Neuronal stem cell (in vitro differentiated cells): ENCODE results near the gene GNAT1.

Experiments used
- DNase-seq: peaks from one replicate; pipeline ENCODE4 v3.0.0-alpha.2; 2013; ENCODE audit warnings: low spot score
- H2AFZ ChIP-seq: one replicate; pipeline ENCODE4 v1.6.1; 2013; ENCODE audit warnings: mild to moderate bottlenecking, low read length, inconsistent platforms
- H2AK5ac ChIP-seq: 2 replicates; pipeline ENCODE4 v1.6.1; 2013; ENCODE audit warnings: low read depth, mild to moderate bottlenecking, inconsistent platforms, low read length, moderate library complexity, mixed read lengths
- H2BK120ac ChIP-seq: 2 replicates; pipeline ENCODE4 v1.6.1; 2013; ENCODE audit warnings: low read depth, mild to moderate bottlenecking, inconsistent platforms, low read length, moderate library complexity, mixed read lengths
- H2BK12ac ChIP-seq: one replicate; pipeline ENCODE4 v1.6.1; 2013; ENCODE audit warnings: low read length, inconsistent platforms
- H2BK15ac ChIP-seq: 2 replicates; pipeline ENCODE4 v1.6.1; 2013; ENCODE audit warnings: mild to moderate bottlenecking, low read length, inconsistent platforms, mixed read lengths
- H2BK5ac ChIP-seq: one replicate; pipeline ENCODE4 v1.6.1; 2013; ENCODE audit warnings: inconsistent platforms, mild to moderate bottlenecking, low read length, moderate library complexity
- H3K14ac ChIP-seq: one replicate; pipeline ENCODE4 v1.6.1; 2013; ENCODE audit warnings: low read length, inconsistent platforms
- H3K18ac ChIP-seq: 2 replicates; pipeline ENCODE4 v1.6.1; 2013; ENCODE audit warnings: low read length, inconsistent platforms
- H3K23ac ChIP-seq: 2 replicates; pipeline ENCODE4 v1.6.1; 2013; ENCODE audit warnings: low read depth, mild to moderate bottlenecking, mixed read lengths, low read length, inconsistent platforms; ENCODE audit not compliant: poor library complexity
- H3K27ac ChIP-seq: replicated peaks from 3 replicates; pipeline ENCODE4 v1.5.1; 2013; ENCODE audit warnings: low read length, inconsistent platforms
- H3K27me3 ChIP-seq, 3 experiments: 2 replicates each; pipeline ENCODE4 v1.6.1; 2013; ENCODE audit warnings: low read length in 3 of 3, mild to moderate bottlenecking in 2 of 3, inconsistent platforms in 1 of 3, low read depth in 1 of 3, mixed read lengths in 1 of 3, moderate library complexity in 1 of 3; ENCODE audit not compliant: control insufficient read depth in 3 of 3, insufficient read depth in 3 of 3
- H3K36me3 ChIP-seq, 2 donors: replicated peaks in 1 of 2; 2 replicates each; pipeline ENCODE4 v1.6.1; 2013; ENCODE audit warnings: low read length in 2 of 2; ENCODE audit not compliant: control insufficient read depth in 2 of 2, insufficient read depth in 2 of 2
- H3K4ac ChIP-seq: 2 replicates; pipeline ENCODE4 v1.6.1; 2013; ENCODE audit warnings: inconsistent platforms, mild to moderate bottlenecking, low read length, moderate library complexity
- H3K4me1 ChIP-seq, 2 donors: 1 replicate in 1 of 2; 2 replicates in 1 of 2; pipeline ENCODE4 v1.6.1; 2013; ENCODE audit warnings: low read length in 2 of 2, low read depth in 1 of 2; ENCODE audit not compliant: control insufficient read depth in 2 of 2, insufficient read depth in 1 of 2
- H3K4me2 ChIP-seq: one replicate; pipeline ENCODE4 v1.6.1; 2013; ENCODE audit warnings: mild to moderate bottlenecking, low read length, inconsistent platforms; ENCODE audit not compliant: insufficient read depth, poor library complexity, severe bottlenecking
- H3K4me3 ChIP-seq, 2 donors: 2 replicates each; pipeline ENCODE4 v1.5.1; 2013; ENCODE audit warnings: low read length in 2 of 2, mild to moderate bottlenecking in 2 of 2, inconsistent platforms in 1 of 2, moderate library complexity in 1 of 2
- H3K79me1 ChIP-seq: one replicate; pipeline ENCODE4 v1.6.1; 2013; ENCODE audit warnings: low read depth, mild to moderate bottlenecking, inconsistent platforms, low read length, moderate library complexity
- H3K9ac ChIP-seq: one replicate; pipeline ENCODE4 v1.6.1; 2013; ENCODE audit warnings: mild to moderate bottlenecking, low read depth, low read length, inconsistent platforms; ENCODE audit not compliant: poor library complexity
- H3K9me3 ChIP-seq, 2 donors: replicated peaks in 1 of 2; 2 replicates each; pipeline versions ENCODE3 to v1.6.1; 2013; ENCODE audit warnings: low read length in 2 of 2, mild to moderate bottlenecking in 2 of 2, inconsistent platforms in 1 of 2, low read depth in 1 of 2, mixed read lengths in 1 of 2, moderate library complexity in 1 of 2; ENCODE audit not compliant: control insufficient read depth in 2 of 2, insufficient read depth in 1 of 2
- H4K8ac ChIP-seq: one replicate; pipeline ENCODE4 v1.6.1; 2013; ENCODE audit warnings: low read depth, mild to moderate bottlenecking, inconsistent platforms, low read length, moderate library complexity
- H4K91ac ChIP-seq: one replicate; pipeline ENCODE4 v1.6.1; 2013; ENCODE audit warnings: low read length, low read depth, mild to moderate bottlenecking, inconsistent platforms; ENCODE audit not compliant: poor library complexity
- WGBS, 2 donors: extraction: QIAGEN DNeasy Blood & Tissue Kit; methylation state at CpG; one replicate each; pipeline ENCODE4 v1.1.7; 2013; ENCODE audit warnings: missing lambda C conversion rate in 2 of 2, mixed read lengths in 1 of 2; ENCODE audit not compliant: insufficient read length in 2 of 2, insufficient replicate concordance in 1 of 2; ENCODE audit errors: extremely low coverage in 2 of 2; 5-methylcytosine and 5-hydroxymethylcytosine counted together

GNAT1 gene

DNA sequence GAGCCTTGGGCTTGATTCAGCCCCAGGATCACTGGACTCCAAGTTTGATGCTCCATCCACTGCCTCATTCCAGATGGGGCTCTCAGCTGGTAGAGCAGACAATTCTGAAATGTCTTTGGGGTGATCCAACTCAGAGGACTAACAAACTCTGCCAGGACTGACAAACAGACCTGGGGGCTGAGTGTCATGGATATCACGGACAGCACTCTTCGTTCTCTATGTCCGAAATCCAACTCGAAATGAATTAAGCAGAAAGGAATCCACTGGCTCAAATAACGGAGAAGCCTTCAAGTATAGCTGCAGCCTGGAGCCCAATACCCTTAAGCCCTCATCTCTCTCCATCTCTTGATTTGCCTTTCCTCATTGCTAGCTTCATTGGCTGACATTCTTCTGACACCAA, 27.9 kb downstream of the GNAT1 start:
- Histone ChIP-seq H3K27me3 (peaks cover 0 to 34% (median 0%) of the 10 kb centered on the region in 3 experiments), H3K4ac (no peak overlapping the region), H2BK12ac (no peak overlapping the region), H3K14ac (no peak overlapping the region), H3K79me1 (no peaks in the 10 kb centered on the region), H2BK120ac (no peak overlapping the region), H3K9ac (no peak overlapping the region), H2AFZ (no peak overlapping the region), H3K23ac (no peak overlapping the region), H3K27ac (no peak overlapping the region), H3K4me2 (no peak overlapping the region), H2BK15ac (no peak overlapping the region), H3K4me3 (no peak overlapping the region), H3K18ac (no peak overlapping the region), H3K4me1 (peaks cover 0 to 18% of the 10 kb centered on the region in 2 donors), H3K36me3 (no peaks in the 10 kb centered on the region), H2AK5ac (no peak overlapping the region), H4K8ac (no peak overlapping the region), H3K9me3 (no peaks in the 10 kb centered on the region), H2BK5ac (no peak overlapping the region), H4K91ac (no peak overlapping the region)
- DNase-seq: no peak
- WGBS, 2 donors: no CpG with 5 or more reads among the region's 5 CpGs

GRCh38 chr3:50220109-50220508, 28.7 kb downstream of the GNAT1 start:
- Histone ChIP-seq H4K91ac (no peak overlapping the region), H4K8ac (no peak overlapping the region), H3K4me3 (no peak overlapping the region), H2BK15ac (no peak overlapping the region), H3K23ac (peak overlapping the region; percentile 57), H3K18ac (peak overlapping the region; percentile 67), H3K9me3 (no peaks in the 10 kb centered on the region), H2BK12ac (no peak overlapping the region), H3K4ac (no peak overlapping the region), H3K27ac (no peak overlapping the region), H3K27me3 (peaks cover 0 to 31% (median 2%) of the 10 kb centered on the region in 3 experiments), H2BK120ac (no peak overlapping the region), H3K4me2 (no peak overlapping the region), H2BK5ac (no peak overlapping the region), H3K36me3 (no peaks in the 10 kb centered on the region), H3K4me1 (peaks cover 0 to 18% of the 10 kb centered on the region in 2 donors), H3K79me1 (no peaks in the 10 kb centered on the region), H2AK5ac (no peak overlapping the region), H2AFZ (peak overlapping the region; percentile 0), H3K14ac (peak overlapping the region; percentile 58), H3K9ac (peak overlapping the region; percentile 39)
- DNase-seq: no peak
- WGBS, 2 donors: no CpG with 5 or more reads among the region's 6 CpGs

- Histone ChIP-seq H3K9ac (no peak overlapping the region), H3K18ac (no peak overlapping the region), H2AK5ac (peak overlapping the region; percentile 51), H3K27me3 (peaks cover 0 to 29% (median 2%) of the 10 kb centered on the region in 3 experiments), H2AFZ (peak overlapping the region; percentile 75), H3K4me2 (no peak overlapping the region), H3K4me3 (no peak overlapping the region), H3K4ac (no peak overlapping the region), H4K91ac (no peak overlapping the region), H3K4me1 (peaks cover 0 to 18% of the 10 kb centered on the region in 2 donors), H2BK5ac (peak overlapping the region; percentile 48), H4K8ac (no peak overlapping the region), H3K23ac (no peak overlapping the region), H3K14ac (no peak overlapping the region), H2BK15ac (no peak overlapping the region), H3K79me1 (no peaks in the 10 kb centered on the region), H3K27ac (no peak overlapping the region), H3K36me3 (no peaks in the 10 kb centered on the region), H2BK12ac (peak overlapping the region; percentile 63), H2BK120ac (peak overlapping the region; percentile 81), H3K9me3 (no peaks in the 10 kb centered on the region)
- no peak for DNase-seq
- no CpG with 5 or more reads among the region's 4 CpGs for WGBS, 2 donors
Observed at GRCh38 chr3:50221051-50221410, 29.6 kb downstream of the GNAT1 start.

GRCh38 chr3:50221411-50222168, 30.2 kb downstream of the GNAT1 start:
- H2BK5ac ChIP-seq: peak overlapping the region; percentile 48
- no peak overlapping the region for H3K4me2 ChIP-seq
- no peak overlapping the region for H3K23ac ChIP-seq
- no peak overlapping the region for H3K14ac ChIP-seq
- WGBS, 2 donors: no CpG with 5 or more reads among the region's 12 CpGs
- H2BK120ac ChIP-seq: peak overlapping the region; percentile 81
- no peak overlapping the region for H3K27ac ChIP-seq
- H3K36me3 ChIP-seq: no peaks in the 10 kb centered on the region
- H3K79me1 ChIP-seq: no peaks in the 10 kb centered on the region
- no peak for DNase-seq
- H2BK15ac ChIP-seq: peak overlapping the region; percentile 38
- H3K9ac ChIP-seq: peak overlapping the region; percentile 44
- H2BK12ac ChIP-seq: peak overlapping the region; percentile 73
- no peak overlapping the region for H3K4ac ChIP-seq
- no peaks in the 10 kb centered on the region for H3K9me3 ChIP-seq
- H4K8ac ChIP-seq: no peak overlapping the region
- peak overlapping the region; percentile 85 for H3K18ac ChIP-seq
- H4K91ac ChIP-seq: no peak overlapping the region
- peaks cover 0 to 29% (median 2%) of the 10 kb centered on the region in 3 experiments for H3K27me3 ChIP-seq
- H3K4me1 ChIP-seq: peaks cover 2 to 18% of the 10 kb centered on the region in 2 donors
- peak overlapping the region; percentile 75 for H2AFZ ChIP-seq
- H3K4me3 ChIP-seq: no peak overlapping the region
- peak overlapping the region; percentile 86 for H2AK5ac ChIP-seq
